Measurements from ENCODE around the gene ADGRE1.

GRCh38 chr19:6952956-6953355, 65.6 kb downstream of the ADGRE1 start:
- TF ChIP-seq CTCF (IDR thresholded peaks at IDR 0.05), result peak; percentile 19
- TF ChIP-seq REST (IDR thresholded peaks at IDR 0.05; ENCODE audit: low read depth, low read length), result no peak
- TF ChIP-seq MEF2A (IDR thresholded peaks at IDR 0.05; ENCODE audit: borderline replicate concordance, low read depth), result no peak
- TF ChIP-seq ZBTB33 (IDR thresholded peaks at IDR 0.05; ENCODE audit: borderline replicate concordance, low read depth), result no peak
- no peak for TF ChIP-seq MAX (IDR thresholded peaks at IDR 0.05; ENCODE audit: low read depth)
- no peak for TF ChIP-seq EP300 (IDR thresholded peaks at IDR 0.05; ENCODE audit: borderline replicate concordance in 1 of 2, low read depth in 1 of 2, low read length in 1 of 2)
- TF ChIP-seq POLR2AphosphoS5 (IDR thresholded peaks at IDR 0.05; ENCODE audit: low read depth, low read length), result no peak
- TF ChIP-seq RFX5 (IDR thresholded peaks at IDR 0.05; ENCODE audit: low read length), result no peak
- no peak for TF ChIP-seq RAD21 (IDR thresholded peaks at IDR 0.05; ENCODE audit: low read length)

All from SK-N-SH (cell line).